K562 (cell line): ENCODE measurements around the gene DPH5. TPM values are rescaled to one million over a fixed set of nuclear protein-coding genes. Genes with fewer than 3 reads are reported as not detected.
A peak's percentile ranks its signal among the peaks of the same experiment; 100 is the strongest.

ENCODE experiments used
- ARID2 ChIP-seq: fragments of 450-650 bp; IDR thresholded peaks from 2 replicates; pipeline ENCODE4 v1.6.1; 2017; ENCODE audit warnings: antibody characterized with exemption, mild to moderate bottlenecking
- FOXM1 ChIP-seq, 2 experiments: fragments of 450-650 bp in 1 of 2; sonication (generic) in 1 of 2; formaldehyde crosslinking in 1 of 2; IDR thresholded peaks; 2 replicates each; pipeline versions ENCODE4 v1.6.1 to v1.9.0; 2017 to 2022; ENCODE audit warnings: low read depth in 2 of 2, mild to moderate bottlenecking in 2 of 2, missing genetic modification reagents in 1 of 2, moderate library complexity in 1 of 2
- GABPA ChIP-seq: fragments of 200-800 bp; sonication (Bioruptor generic); conservative IDR thresholded peaks from 2 replicates; pipeline ENCODE4 v1.6.1; 2016; ENCODE audit warnings: low read depth, missing genetic modification characterization, missing compliant biosample characterization
- HDAC3 ChIP-seq: fragments of 450-650 bp; IDR thresholded peaks from 2 replicates; pipeline ENCODE4 v1.6.1; 2018; ENCODE audit warnings: borderline replicate concordance, mild to moderate bottlenecking, moderate library complexity; ENCODE audit not compliant: partially characterized antibody
- HNRNPL ChIP-seq: fragments of 200-400 bp; formaldehyde crosslinking; IDR thresholded peaks from 2 replicates; pipeline ENCODE4 v1.6.1; 2017; ENCODE audit warnings: low read depth, mild to moderate bottlenecking, low read length
- KAT7 ChIP-seq: sonication (generic); formaldehyde crosslinking; IDR thresholded peaks from 2 replicates; pipeline ENCODE4 v1.8.0; 2022; ENCODE audit warnings: missing genetic modification reagents, mild to moderate bottlenecking, borderline replicate concordance
- LEF1 ChIP-seq: fragments of 450-650 bp; IDR thresholded peaks from 2 replicates; pipeline ENCODE4 v1.6.1; 2016; ENCODE audit warnings: mild to moderate bottlenecking
- MAZ ChIP-seq, 2 experiments: fragments of 450-650 bp in 1 of 2; sonication (generic) in 1 of 2; formaldehyde crosslinking; IDR thresholded peaks in 1 of 2; conservative IDR thresholded peaks in 1 of 2; 2 replicates each; pipeline versions ENCODE4 v1.4.0 to v1.5.0; 2020; ENCODE audit warnings: mild to moderate bottlenecking in 1 of 2, missing genetic modification reagents in 1 of 2
- PHTF2 ChIP-seq: fragments of 250-450 bp; sonication (Bioruptor Pico); IDR thresholded peaks from 2 replicates; pipeline ENCODE4 v1.5.0; 2021; ENCODE audit warnings: mild to moderate bottlenecking
- PRPF4 ChIP-seq: fragments of 200-400 bp; formaldehyde crosslinking; IDR thresholded peaks from one replicate; pipeline ENCODE4 v1.6.1; 2017; ENCODE audit warnings: low read length, low read depth, mild to moderate bottlenecking; ENCODE audit not compliant: insufficient read depth, poor library complexity, severe bottlenecking
- RBM25 ChIP-seq: fragments of 200-400 bp; formaldehyde crosslinking; IDR thresholded peaks from 2 replicates; pipeline ENCODE4 v1.6.1; 2018; ENCODE audit warnings: low read length, low read depth, moderate library complexity; ENCODE audit not compliant: severe bottlenecking
- ZNF23 ChIP-seq: fragments of 250-450 bp; sonication (Bioruptor Pico); IDR thresholded peaks from 2 replicates; pipeline ENCODE4 v1.4.0; 2020; ENCODE audit warnings: mild to moderate bottlenecking
- ZNF444 ChIP-seq: fragments of 250-450 bp; sonication (Bioruptor Pico); IDR thresholded peaks from 2 replicates; pipeline ENCODE4 v1.4.0; 2020; ENCODE audit warnings: mild to moderate bottlenecking, moderate library complexity
- polyA plus RNA-seq, 8 experiments: library from polyadenylated mRNA; depleted of rRNA in 4 of 8; stranded (reverse) in 5 of 8; unstranded in 3 of 8; fragments of >200 nt; fragmentation: Nextera tagmentation in 2 of 8; fragmentation: Illumina TruSeq in 1 of 8; extraction: Ambion mirVana in 2 of 8; extraction: Trizol in 1 of 8; gene quantifications; 2 replicates each; pipeline versions ENCODE4 v1.2.1 to v1.2.3, GENCODE V29; 2011 to 2014; ENCODE audit warnings: inconsistent platforms in 1 of 8, missing spikeins in 1 of 8
- total RNA-seq, 7 experiments: library from RNA; depleted of rRNA in 6 of 7; stranded (reverse); fragments of >200 nt in 6 of 7; fragmentation: Illumina TruSeq in 2 of 7; extraction: Trizol in 2 of 7; gene quantifications; 2 replicates each; pipeline versions ENCODE4 v1.2.1 to v1.2.3, GENCODE V29; 2011 to 2021; ENCODE audit warnings: low replicate concordance in 1 of 7
- TF ChIP-seq, protein P1 (sequence below): fragments of 200-600 bp; sonication (generic); IDR thresholded peaks from one replicate; pipeline ENCODE4 v1.6.1; 2012; ENCODE audit warnings: mild to moderate bottlenecking, low read depth, low read length, inconsistent platforms
- TF ChIP-seq, protein P2 (sequence below): fragments of 250-450 bp; sonication (Bioruptor Pico); IDR thresholded peaks from 2 replicates; pipeline ENCODE4 v1.8.0; 2021; ENCODE audit warnings: moderate library complexity, mild to moderate bottlenecking, inconsistent platforms

DPH5 gene
- total and polyA plus RNA-seq, 9 of the 15 experiments (the other 6 are each of a cell fraction or from before 2014, with no cell fraction given): 37.6 to 159 (median 89.7) TPM

DNA sequence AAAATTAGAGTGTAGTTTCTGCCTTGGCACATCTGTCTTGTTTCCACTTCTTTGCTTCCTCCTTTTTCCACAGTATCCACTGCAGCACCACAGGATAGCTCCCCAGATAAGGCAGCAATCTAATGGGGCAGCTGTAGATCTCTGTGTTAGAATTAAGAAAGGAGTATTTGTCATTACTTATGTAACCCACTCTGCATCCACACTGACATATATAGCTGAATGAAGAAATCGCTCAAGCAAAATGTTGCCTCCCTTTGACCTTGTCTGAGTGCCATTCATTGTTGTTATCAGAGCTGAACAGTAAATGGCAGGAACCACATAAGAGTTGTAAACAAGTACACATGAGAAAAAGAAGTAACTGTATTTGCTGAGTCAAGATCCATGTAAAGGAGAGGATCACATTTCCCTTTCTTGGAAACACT is 45.9 kb upstream of the DPH5 start (continued):
- TF ChIP-seq PHTF2 (no peak), HDAC3 (peak; percentile 83), ZNF444 (CRISPR knock-in tag) (no peak), PRPF4 (no peak), HNRNPL (no peak), MAZ (CRISPR knock-in tag; conservative IDR thresholded peaks at IDR 0.05 in 1 of 2, IDR thresholded peaks at IDR 0.05 in 1 of 2) (no peak), ZNF23 (CRISPR knock-in tag) (no peak), FOXM1 (IDR thresholded peaks at IDR 0.05; ENCODE audit: low read depth) (peak; percentile 74), FOXM1 (CRISPR knock-in tag; IDR thresholded peaks at IDR 0.05; ENCODE audit: low read depth) (no peak), LEF1 (peak; percentile 93), ARID2 (no peak), RBM25 (no peak), KAT7 (CRISPR knock-in tag) (no peak), GABPA (tag) (no peak)
- TF ChIP-seq, protein P1, sequence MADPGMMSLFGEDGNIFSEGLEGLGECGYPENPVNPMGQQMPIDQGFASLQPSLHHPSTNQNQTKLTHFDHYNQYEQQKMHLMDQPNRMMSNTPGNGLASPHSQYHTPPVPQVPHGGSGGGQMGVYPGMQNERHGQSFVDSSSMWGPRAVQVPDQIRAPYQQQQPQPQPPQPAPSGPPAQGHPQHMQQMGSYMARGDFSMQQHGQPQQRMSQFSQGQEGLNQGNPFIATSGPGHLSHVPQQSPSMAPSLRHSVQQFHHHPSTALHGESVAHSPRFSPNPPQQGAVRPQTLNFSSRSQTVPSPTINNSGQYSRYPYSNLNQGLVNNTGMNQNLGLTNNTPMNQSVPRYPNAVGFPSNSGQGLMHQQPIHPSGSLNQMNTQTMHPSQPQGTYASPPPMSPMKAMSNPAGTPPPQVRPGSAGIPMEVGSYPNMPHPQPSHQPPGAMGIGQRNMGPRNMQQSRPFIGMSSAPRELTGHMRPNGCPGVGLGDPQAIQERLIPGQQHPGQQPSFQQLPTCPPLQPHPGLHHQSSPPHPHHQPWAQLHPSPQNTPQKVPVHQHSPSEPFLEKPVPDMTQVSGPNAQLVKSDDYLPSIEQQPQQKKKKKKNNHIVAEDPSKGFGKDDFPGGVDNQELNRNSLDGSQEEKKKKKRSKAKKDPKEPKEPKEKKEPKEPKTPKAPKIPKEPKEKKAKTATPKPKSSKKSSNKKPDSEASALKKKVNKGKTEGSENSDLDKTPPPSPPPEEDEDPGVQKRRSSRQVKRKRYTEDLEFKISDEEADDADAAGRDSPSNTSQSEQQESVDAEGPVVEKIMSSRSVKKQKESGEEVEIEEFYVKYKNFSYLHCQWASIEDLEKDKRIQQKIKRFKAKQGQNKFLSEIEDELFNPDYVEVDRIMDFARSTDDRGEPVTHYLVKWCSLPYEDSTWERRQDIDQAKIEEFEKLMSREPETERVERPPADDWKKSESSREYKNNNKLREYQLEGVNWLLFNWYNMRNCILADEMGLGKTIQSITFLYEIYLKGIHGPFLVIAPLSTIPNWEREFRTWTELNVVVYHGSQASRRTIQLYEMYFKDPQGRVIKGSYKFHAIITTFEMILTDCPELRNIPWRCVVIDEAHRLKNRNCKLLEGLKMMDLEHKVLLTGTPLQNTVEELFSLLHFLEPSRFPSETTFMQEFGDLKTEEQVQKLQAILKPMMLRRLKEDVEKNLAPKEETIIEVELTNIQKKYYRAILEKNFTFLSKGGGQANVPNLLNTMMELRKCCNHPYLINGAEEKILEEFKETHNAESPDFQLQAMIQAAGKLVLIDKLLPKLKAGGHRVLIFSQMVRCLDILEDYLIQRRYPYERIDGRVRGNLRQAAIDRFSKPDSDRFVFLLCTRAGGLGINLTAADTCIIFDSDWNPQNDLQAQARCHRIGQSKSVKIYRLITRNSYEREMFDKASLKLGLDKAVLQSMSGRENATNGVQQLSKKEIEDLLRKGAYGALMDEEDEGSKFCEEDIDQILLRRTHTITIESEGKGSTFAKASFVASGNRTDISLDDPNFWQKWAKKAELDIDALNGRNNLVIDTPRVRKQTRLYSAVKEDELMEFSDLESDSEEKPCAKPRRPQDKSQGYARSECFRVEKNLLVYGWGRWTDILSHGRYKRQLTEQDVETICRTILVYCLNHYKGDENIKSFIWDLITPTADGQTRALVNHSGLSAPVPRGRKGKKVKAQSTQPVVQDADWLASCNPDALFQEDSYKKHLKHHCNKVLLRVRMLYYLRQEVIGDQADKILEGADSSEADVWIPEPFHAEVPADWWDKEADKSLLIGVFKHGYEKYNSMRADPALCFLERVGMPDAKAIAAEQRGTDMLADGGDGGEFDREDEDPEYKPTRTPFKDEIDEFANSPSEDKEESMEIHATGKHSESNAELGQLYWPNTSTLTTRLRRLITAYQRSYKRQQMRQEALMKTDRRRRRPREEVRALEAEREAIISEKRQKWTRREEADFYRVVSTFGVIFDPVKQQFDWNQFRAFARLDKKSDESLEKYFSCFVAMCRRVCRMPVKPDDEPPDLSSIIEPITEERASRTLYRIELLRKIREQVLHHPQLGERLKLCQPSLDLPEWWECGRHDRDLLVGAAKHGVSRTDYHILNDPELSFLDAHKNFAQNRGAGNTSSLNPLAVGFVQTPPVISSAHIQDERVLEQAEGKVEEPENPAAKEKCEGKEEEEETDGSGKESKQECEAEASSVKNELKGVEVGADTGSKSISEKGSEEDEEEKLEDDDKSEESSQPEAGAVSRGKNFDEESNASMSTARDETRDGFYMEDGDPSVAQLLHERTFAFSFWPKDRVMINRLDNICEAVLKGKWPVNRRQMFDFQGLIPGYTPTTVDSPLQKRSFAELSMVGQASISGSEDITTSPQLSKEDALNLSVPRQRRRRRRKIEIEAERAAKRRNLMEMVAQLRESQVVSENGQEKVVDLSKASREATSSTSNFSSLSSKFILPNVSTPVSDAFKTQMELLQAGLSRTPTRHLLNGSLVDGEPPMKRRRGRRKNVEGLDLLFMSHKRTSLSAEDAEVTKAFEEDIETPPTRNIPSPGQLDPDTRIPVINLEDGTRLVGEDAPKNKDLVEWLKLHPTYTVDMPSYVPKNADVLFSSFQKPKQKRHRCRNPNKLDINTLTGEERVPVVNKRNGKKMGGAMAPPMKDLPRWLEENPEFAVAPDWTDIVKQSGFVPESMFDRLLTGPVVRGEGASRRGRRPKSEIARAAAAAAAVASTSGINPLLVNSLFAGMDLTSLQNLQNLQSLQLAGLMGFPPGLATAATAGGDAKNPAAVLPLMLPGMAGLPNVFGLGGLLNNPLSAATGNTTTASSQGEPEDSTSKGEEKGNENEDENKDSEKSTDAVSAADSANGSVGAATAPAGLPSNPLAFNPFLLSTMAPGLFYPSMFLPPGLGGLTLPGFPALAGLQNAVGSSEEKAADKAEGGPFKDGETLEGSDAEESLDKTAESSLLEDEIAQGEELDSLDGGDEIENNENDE: no peak
- TF ChIP-seq, protein P2, sequence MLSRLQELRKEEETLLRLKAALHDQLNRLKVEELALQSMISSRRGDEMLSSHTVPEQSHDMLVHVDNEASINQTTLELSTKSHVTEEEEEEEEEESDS (CRISPR knock-in tag): no peak
